Karpas-422 (cell line): ENCODE results near the gene SYT1. TPM values are rescaled to one million over a fixed set of nuclear protein-coding genes. Genes with fewer than 3 reads are reported as not detected.

ENCODE experiments used
- DNase-seq: peaks from one replicate; pipeline ENCODE4 v3.0.0-alpha.2; 2015
- H2AFZ ChIP-seq: fragments of 200-600 bp; sonication (generic); 2 replicates; pipeline ENCODE4 v1.6.1; 2014; ENCODE audit warnings: antibody characterized with exemption, low read length, mixed read lengths
- H3K27ac ChIP-seq: fragments of 200-600 bp; sonication (generic); 2 replicates; pipeline ENCODE4 v1.5.1; 2014; ENCODE audit warnings: mild to moderate bottlenecking, low read length, moderate library complexity
- H3K27me3 ChIP-seq: fragments of 200-600 bp; sonication (generic); 2 replicates; pipeline ENCODE4 v1.6.1; 2014; ENCODE audit warnings: low read length, mixed read lengths
- H3K36me3 ChIP-seq: fragments of 200-600 bp; sonication (generic); 2 replicates; pipeline ENCODE4 v1.6.1; 2014; ENCODE audit warnings: low read length, mixed read lengths; ENCODE audit not compliant: insufficient read depth
- H3K4me1 ChIP-seq: fragments of 200-600 bp; sonication (generic); 2 replicates; pipeline ENCODE4 v1.6.1; 2014; ENCODE audit warnings: mild to moderate bottlenecking, low read length, mixed read lengths
- H3K4me2 ChIP-seq: fragments of 200-600 bp; sonication (generic); 2 replicates; pipeline ENCODE4 v1.6.1; 2014; ENCODE audit warnings: low read length, low read depth, mild to moderate bottlenecking; ENCODE audit not compliant: poor library complexity, severe bottlenecking
- H3K4me3 ChIP-seq: fragments of 200-600 bp; sonication (generic); 2 replicates; pipeline ENCODE4 v1.5.1; 2014; ENCODE audit warnings: mild to moderate bottlenecking, antibody characterized with exemption, low read length, mixed read lengths
- H3K79me2 ChIP-seq: fragments of 200-600 bp; sonication (generic); 2 replicates; pipeline ENCODE4 v1.6.1; 2014; ENCODE audit warnings: mild to moderate bottlenecking, low read length, mixed read lengths
- H3K9ac ChIP-seq: fragments of 200-600 bp; sonication (generic); 2 replicates; pipeline ENCODE4 v1.6.0; 2014; ENCODE audit warnings: low read length
- H3K9me2 ChIP-seq: fragments of 200-600 bp; sonication (generic), shearing (Covaris generic); replicated peaks from 2 replicates; pipeline ENCODE4 v1.6.0; 2014; ENCODE audit warnings: mild to moderate bottlenecking, low read length, moderate library complexity; ENCODE audit not compliant: insufficient read depth
- H3K9me3 ChIP-seq: fragments of 300-700, 200-600 bp; sonication (generic); 2 replicates; pipeline ENCODE4 v1.6.1; 2014; ENCODE audit warnings: low read length, mixed read lengths
- H4K20me1 ChIP-seq: fragments of 200-600 bp; sonication (generic); 2 replicates; pipeline ENCODE4 v1.6.1; 2014; ENCODE audit warnings: mild to moderate bottlenecking, antibody characterized with exemption, low read length, low read depth; ENCODE audit not compliant: insufficient read depth
- total RNA-seq: library from RNA; depleted of rRNA; stranded (reverse); fragments of >200 nt; shearing (Covaris generic); gene quantifications from 2 replicates; pipeline ENCODE4 v1.2.3, GENCODE V29; 2014; ENCODE audit warnings: low replicate concordance

Gene SYT1
- total RNA-seq, 1 experiment from 2014 or later: not detected

GRCh38 chr12:79227646-79228045 is 363.1 kb downstream of the SYT1 start:
- Histone ChIP-seq H2AFZ (no peak overlapping the region), H3K9ac (no peak overlapping the region), H3K9me3 (no peaks in the 10 kb centered on the region), H3K9me2 (no peaks in the 10 kb centered on the region; the same call in 1 of the 2 replicates), H3K27ac (no peak overlapping the region), H3K4me3 (no peak overlapping the region), H3K4me1 (no peaks in the 10 kb centered on the region), H3K4me2 (no peak overlapping the region), H3K36me3 (no peaks in the 10 kb centered on the region), H4K20me1 (no peaks in the 10 kb centered on the region), H3K27me3 (no peaks in the 10 kb centered on the region), H3K79me2 (no peaks in the 10 kb centered on the region)
- no peak for DNase-seq

GRCh38 chr12:79233341-79233781 is 368.8 kb downstream of the SYT1 start:
- no peak for DNase-seq
- Histone ChIP-seq H3K9me2 (no peaks in the 10 kb centered on the region), H2AFZ (no peak overlapping the region), H3K4me3 (no peak overlapping the region), H3K79me2 (no peaks in the 10 kb centered on the region), H3K4me2 (no peak overlapping the region), H4K20me1 (no peaks in the 10 kb centered on the region), H3K27ac (no peak overlapping the region), H3K4me1 (no peaks in the 10 kb centered on the region), H3K27me3 (no peaks in the 10 kb centered on the region), H3K9me3 (no peaks in the 10 kb centered on the region), H3K9ac (no peak overlapping the region), H3K36me3 (no peaks in the 10 kb centered on the region)

DNA sequence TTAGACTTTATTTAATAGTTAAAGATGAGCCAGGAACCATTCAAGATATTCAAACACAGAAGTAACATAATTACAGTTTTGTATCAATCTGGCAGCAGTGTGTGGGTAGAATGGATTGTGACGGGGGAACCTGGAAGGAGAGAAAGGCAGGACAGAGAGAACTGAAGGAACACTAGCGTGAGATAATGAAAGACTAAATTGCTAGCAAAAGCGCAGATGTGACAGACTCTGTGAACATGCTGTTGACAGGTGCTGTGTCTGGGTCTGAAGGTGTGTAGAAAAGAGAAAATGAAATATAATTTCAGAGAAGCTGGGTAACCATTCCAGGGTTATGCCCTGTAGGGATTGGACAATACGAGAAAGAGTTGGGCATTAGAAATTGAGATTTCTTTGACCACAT is 372.3 kb downstream of the SYT1 start:
- H3K4me2 ChIP-seq: no peak overlapping the region
- H3K4me3 ChIP-seq: no peak overlapping the region
- H3K9me3 ChIP-seq: no peaks in the 10 kb centered on the region
- no peaks in the 10 kb centered on the region for H3K4me1 ChIP-seq
- no peak overlapping the region for H3K27ac ChIP-seq
- H3K36me3 ChIP-seq: no peaks in the 10 kb centered on the region
- H3K9ac ChIP-seq: no peak overlapping the region
- H3K27me3 ChIP-seq: no peaks in the 10 kb centered on the region
- H3K9me2 ChIP-seq: no peaks in the 10 kb centered on the region
- no peak for DNase-seq
- no peaks in the 10 kb centered on the region for H4K20me1 ChIP-seq
- no peaks in the 10 kb centered on the region for H3K79me2 ChIP-seq
- no peak overlapping the region for H2AFZ ChIP-seq

DNA sequence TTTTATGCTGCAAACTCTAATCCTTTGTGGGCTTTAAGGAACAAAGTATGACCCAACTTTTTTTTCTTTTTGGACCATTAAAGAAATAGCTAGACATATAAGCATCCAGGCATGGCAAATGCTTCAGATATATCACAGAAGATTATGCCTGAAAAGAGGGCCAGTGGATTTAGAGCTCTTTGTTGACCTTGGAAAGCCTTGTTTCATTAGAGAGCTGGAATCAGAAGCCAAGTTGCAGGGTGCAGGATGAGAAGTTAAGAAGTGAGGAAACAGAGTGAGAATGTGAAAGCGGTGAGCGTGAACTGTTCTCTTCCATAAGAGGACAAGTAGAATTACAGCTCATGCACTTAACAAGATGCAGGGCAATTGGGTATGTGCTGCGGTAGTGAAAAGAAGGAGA is 373.7 kb downstream of the SYT1 start:
- H3K4me1 ChIP-seq: no peaks in the 10 kb centered on the region
- H3K36me3 ChIP-seq: no peaks in the 10 kb centered on the region
- no peak overlapping the region for H3K4me2 ChIP-seq
- no peaks in the 10 kb centered on the region for H3K27me3 ChIP-seq
- no peaks in the 10 kb centered on the region for H3K9me2 ChIP-seq
- H3K27ac ChIP-seq: no peak overlapping the region
- H2AFZ ChIP-seq: no peak overlapping the region
- DNase-seq: no peak
- no peak overlapping the region for H3K4me3 ChIP-seq
- no peaks in the 10 kb centered on the region for H3K9me3 ChIP-seq
- no peaks in the 10 kb centered on the region for H3K79me2 ChIP-seq
- no peaks in the 10 kb centered on the region for H4K20me1 ChIP-seq
- no peak overlapping the region for H3K9ac ChIP-seq

- Histone ChIP-seq H3K4me2 (no peak overlapping the region), H3K9me3 (no peaks in the 10 kb centered on the region), H3K27me3 (no peaks in the 10 kb centered on the region), H3K36me3 (no peaks in the 10 kb centered on the region), H2AFZ (no peak overlapping the region), H3K4me1 (no peaks in the 10 kb centered on the region), H3K79me2 (no peaks in the 10 kb centered on the region), H3K9me2 (no peaks in the 10 kb centered on the region), H3K9ac (no peak overlapping the region), H3K4me3 (no peak overlapping the region), H4K20me1 (no peaks in the 10 kb centered on the region), H3K27ac (no peak overlapping the region)
- no peak for DNase-seq
Measured at GRCh38 chr12:79247494-79247893, 382.9 kb downstream of the SYT1 start.

GRCh38 chr12:79250186-79250585 is 385.6 kb downstream of the SYT1 start:
- no peak overlapping the region for H3K9ac ChIP-seq
- H3K9me3 ChIP-seq: no peaks in the 10 kb centered on the region
- H3K79me2 ChIP-seq: no peaks in the 10 kb centered on the region
- H3K9me2 ChIP-seq: no peaks in the 10 kb centered on the region
- DNase-seq: no peak
- H3K4me1 ChIP-seq: no peaks in the 10 kb centered on the region
- H2AFZ ChIP-seq: no peak overlapping the region
- H3K4me3 ChIP-seq: no peak overlapping the region
- H3K36me3 ChIP-seq: no peaks in the 10 kb centered on the region
- no peak overlapping the region for H3K4me2 ChIP-seq
- H4K20me1 ChIP-seq: no peaks in the 10 kb centered on the region
- no peaks in the 10 kb centered on the region for H3K27me3 ChIP-seq
- H3K27ac ChIP-seq: no peak overlapping the region

DNA sequence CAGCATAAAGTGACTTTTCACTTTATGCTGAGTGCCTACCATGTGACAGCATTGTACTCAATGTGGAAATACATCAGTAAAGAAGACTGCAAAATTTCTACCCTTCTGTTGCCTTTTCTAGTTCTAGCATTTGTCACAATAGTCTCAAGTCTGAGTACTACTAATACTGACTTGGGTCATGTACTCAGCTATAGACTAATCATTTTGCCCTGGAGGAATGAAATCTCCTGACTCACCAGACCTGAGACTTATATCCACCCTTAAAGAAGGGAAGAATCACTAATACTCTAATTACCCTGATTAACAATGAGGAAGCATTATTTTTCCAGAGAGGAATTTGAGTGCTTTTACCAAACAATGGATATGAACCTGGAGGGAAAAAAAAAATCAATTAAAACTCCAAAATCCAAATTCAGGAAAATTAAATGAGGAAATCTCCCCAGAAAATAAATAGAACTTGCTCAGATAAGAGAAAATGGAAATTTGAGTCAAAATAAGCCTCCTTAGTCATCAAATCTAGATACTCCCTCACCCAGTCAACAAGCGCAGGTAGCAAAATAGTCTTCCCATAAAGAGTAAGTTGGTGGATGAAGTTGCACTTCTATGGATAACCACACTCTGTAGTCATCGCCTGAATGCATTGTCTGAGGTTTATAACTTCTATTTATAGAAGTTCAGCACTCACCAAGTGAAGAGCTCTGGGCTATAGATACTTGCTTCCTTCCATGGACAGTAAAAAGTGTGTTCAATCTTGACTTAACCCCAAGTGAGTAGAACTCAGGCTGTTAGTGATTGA is 386.6 kb downstream of the SYT1 start:
- Histone ChIP-seq H2AFZ (no peak overlapping the region), H3K79me2 (no peaks in the 10 kb centered on the region), H3K9ac (no peak overlapping the region), H3K9me2 (no peaks in the 10 kb centered on the region), H3K4me1 (no peaks in the 10 kb centered on the region), H3K4me3 (no peak overlapping the region), H3K36me3 (no peaks in the 10 kb centered on the region), H3K27me3 (no peaks in the 10 kb centered on the region), H4K20me1 (no peaks in the 10 kb centered on the region), H3K4me2 (no peak overlapping the region), H3K27ac (no peak overlapping the region), H3K9me3 (no peaks in the 10 kb centered on the region)
- DNase-seq: no peak

- no peaks in the 10 kb centered on the region for H3K9me3 ChIP-seq
- H4K20me1 ChIP-seq: no peaks in the 10 kb centered on the region
- H3K4me1 ChIP-seq: no peaks in the 10 kb centered on the region
- no peaks in the 10 kb centered on the region for H3K27me3 ChIP-seq
- H3K4me3 ChIP-seq: no peak overlapping the region
- no peak for DNase-seq
- H3K9me2 ChIP-seq: no peaks in the 10 kb centered on the region
- H3K36me3 ChIP-seq: no peaks in the 10 kb centered on the region
- no peak overlapping the region for H3K27ac ChIP-seq
- no peak overlapping the region for H3K9ac ChIP-seq
- H2AFZ ChIP-seq: no peak overlapping the region
- no peaks in the 10 kb centered on the region for H3K79me2 ChIP-seq
- H3K4me2 ChIP-seq: no peak overlapping the region
Measured at GRCh38 chr12:79252358-79253075, 387.9 kb downstream of the SYT1 start.
